A549 (cell line): ENCODE data around the gene KCNF1. TPM values are rescaled to one million over a fixed set of nuclear protein-coding genes. Genes with fewer than 3 reads are reported as not detected.

Experiments used
- ATAC-seq, 2 experiments: fragments of 200-7000 bp in 1 of 2; fragments of >200 bp in 1 of 2; cut with Nextera tagmentation in 1 of 2; cut with Tn5 transposase in 1 of 2; 3 replicates each; pipeline versions ENCODE4 v1.8.0 to v1.9.1; 2018 to 2020; ENCODE audit warnings: mild to moderate bottlenecking in 1 of 2, moderate library complexity in 1 of 2
- CTCF ChIA-PET: fragments of 300-600 bp; sonication (Branson Sonifier 250); formaldehyde crosslinking; extraction: SDS; loops from one replicate; lab custom pipeline; 2021; ENCODE audit warnings: antibody characterized with exemption, inconsistent platforms; lab: Yijun Ruan, JAX
- POLR2A ChIA-PET: fragments of 350-600 bp; formaldehyde crosslinking; extraction: SDS; loops from one replicate; lab custom pipeline; 2021; ENCODE audit warnings: antibody characterized with exemption, inconsistent platforms; lab: Yijun Ruan, JAX
- DNase-seq, 2 experiments: peaks; one replicate each; pipeline versions ENCODE4 v3.0.0 to v3.0.0-alpha.2; 2011 to 2016; ENCODE audit warnings: low read depth in 1 of 2, low spot score in 1 of 2
- FAIRE-seq: peaks from 2 replicates; lab custom pipeline; 2011; peaks lifted over from hg19 to GRCh38; lab: Jason Lieb, UNC
- H3K27ac ChIP-seq, 2 experiments: fragments of >200 bp; sonication (Bioruptor Twin); formaldehyde crosslinking; 3 replicates each; pipeline ENCODE4 v1.5.1; 2016 to 2017
- H3K4me1 ChIP-seq: fragments of >200 bp; sonication (Bioruptor Twin); formaldehyde crosslinking; 3 replicates; pipeline ENCODE4 v1.6.1; 2016
- H3K4me2 ChIP-seq: fragments of >200 bp; sonication (Bioruptor Twin); formaldehyde crosslinking; 3 replicates; pipeline ENCODE4 v1.6.1; 2016
- H3K4me3 ChIP-seq: fragments of >200 bp; sonication (Bioruptor Twin); formaldehyde crosslinking; 3 replicates; pipeline ENCODE4 v1.5.1; 2016
- H3K9me3 ChIP-seq: fragments of >200 bp; sonication (Bioruptor Twin); formaldehyde crosslinking; 3 replicates; pipeline ENCODE4 v1.6.1; 2016
- BHLHE40 ChIP-seq: IDR thresholded peaks from 2 replicates; pipeline ENCODE4 v1.6.1; 2012; ENCODE audit warnings: low read depth, low read length, inconsistent platforms
- CBX2 ChIP-seq: fragments of 200-600 bp; sonication (generic); IDR thresholded peaks from 2 replicates; pipeline ENCODE4 v1.6.1; 2016; ENCODE audit warnings: low read depth, mild to moderate bottlenecking, borderline replicate concordance
- CBX8 ChIP-seq: fragments of 200-600 bp; sonication (generic); IDR thresholded peaks from 2 replicates; pipeline ENCODE4 v1.6.1; 2016
- CEBPB ChIP-seq, 2 experiments: fragments of >200 bp in 1 of 2; sonication (Bioruptor Twin) in 1 of 2; formaldehyde crosslinking in 1 of 2; IDR thresholded peaks; 2 replicates each; pipeline ENCODE4 v1.6.1; 2012 to 2016
- EHMT2 ChIP-seq: fragments of 200-600 bp; sonication (generic); IDR thresholded peaks from 2 replicates; pipeline ENCODE4 v1.6.1; 2016; ENCODE audit warnings: antibody characterized with exemption, low read depth, mild to moderate bottlenecking, moderate library complexity
- ESRRA ChIP-seq: fragments of 150-350 bp; IDR thresholded peaks from 2 replicates; pipeline ENCODE4 v1.6.1; 2014; ENCODE audit warnings: mild to moderate bottlenecking, low read length, borderline replicate concordance
- FOSB ChIP-seq: fragments of 250-450 bp; sonication (Bioruptor Pico); IDR thresholded peaks from 2 replicates; pipeline ENCODE4 v1.5.0; 2020; ENCODE audit warnings: mild to moderate bottlenecking, moderate library complexity
- HOXA7 ChIP-seq: fragments of 250-450 bp; sonication (Bioruptor Pico); IDR thresholded peaks from 2 replicates; pipeline ENCODE4 v1.5.0; 2020; ENCODE audit warnings: mild to moderate bottlenecking, moderate library complexity
- JUN ChIP-seq, 2 experiments: fragments of >200 bp; sonication (Bioruptor Twin); formaldehyde crosslinking; IDR thresholded peaks; 2 replicates in 1 of 2; 3 replicates in 1 of 2; pipeline ENCODE4 v1.6.1; 2016 to 2017
- JUNB ChIP-seq: fragments of >200 bp; sonication (Bioruptor Twin); formaldehyde crosslinking; IDR thresholded peaks from 2 replicates; pipeline ENCODE4 v1.6.1; 2016
- MAZ ChIP-seq: fragments of 150-350 bp; IDR thresholded peaks from 2 replicates; pipeline ENCODE4 v1.6.1; 2014; ENCODE audit warnings: antibody characterized with exemption, low read depth, low read length, borderline replicate concordance
- PHF8 ChIP-seq: fragments of 200-600 bp; sonication (generic); IDR thresholded peaks from 2 replicates; pipeline ENCODE4 v1.6.1; 2016; ENCODE audit warnings: low read depth, mild to moderate bottlenecking, antibody characterized with exemption, moderate library complexity, borderline replicate concordance
- POLR2A ChIP-seq: IDR thresholded peaks from 2 replicates; pipeline ENCODE4 v1.6.1; 2012; ENCODE audit warnings: mild to moderate bottlenecking, low read length
- RAD21 ChIP-seq, 2 experiments: fragments of >200 bp in 1 of 2; sonication (Bioruptor Twin) in 1 of 2; formaldehyde crosslinking in 1 of 2; IDR thresholded peaks in 1 of 2; conservative IDR thresholded peaks in 1 of 2; 2 replicates in 1 of 2; 3 replicates in 1 of 2; pipeline ENCODE4 v1.6.1; 2012 to 2018; ENCODE audit warnings: inconsistent platforms in 1 of 2
- RARB ChIP-seq: fragments of 250-450 bp; sonication (Bioruptor Pico); IDR thresholded peaks from 2 replicates; pipeline ENCODE4 v1.8.0; 2021; ENCODE audit warnings: mild to moderate bottlenecking, moderate library complexity
- RFX5 ChIP-seq: fragments of 450-650 bp; IDR thresholded peaks from 2 replicates; pipeline ENCODE4 v1.7.1; 2014; ENCODE audit warnings: antibody characterized with exemption, mild to moderate bottlenecking, moderate library complexity
- TFCP2L1 ChIP-seq: fragments of 250-450 bp; sonication (Bioruptor Pico); IDR thresholded peaks from 2 replicates; pipeline ENCODE4 v1.5.0; 2021; ENCODE audit warnings: mild to moderate bottlenecking
- TP53 ChIP-seq: fragments of 250-450 bp; sonication (Bioruptor Pico); IDR thresholded peaks from 2 replicates; pipeline ENCODE4 v1.5.0; 2021; ENCODE audit warnings: mild to moderate bottlenecking, moderate library complexity
- ZC3H11A ChIP-seq: fragments of 450-650 bp; IDR thresholded peaks from 2 replicates; pipeline ENCODE4 v1.6.1; 2014; ENCODE audit warnings: antibody characterized with exemption, mild to moderate bottlenecking
- ZFP36 ChIP-seq: fragments of 450-650 bp; IDR thresholded peaks from 2 replicates; pipeline ENCODE4 v1.6.1; 2014; ENCODE audit warnings: borderline replicate concordance; ENCODE audit not compliant: partially characterized antibody
- ZSCAN20 ChIP-seq: fragments of 250-450 bp; sonication (Bioruptor Pico); IDR thresholded peaks from 2 replicates; pipeline ENCODE4 v1.8.0; 2022; ENCODE audit warnings: mild to moderate bottlenecking, moderate library complexity
- WGBS: methylation state at CpG from one replicate; pipeline ENCODE4 v1.1.6; 2017; ENCODE audit errors: missing lambda C conversion rate; 5-methylcytosine and 5-hydroxymethylcytosine counted together
- polyA plus RNA-seq, 4 experiments: library from polyadenylated mRNA; depleted of rRNA in 3 of 4; stranded (reverse); fragments of >200 nt; fragmentation: RNase III in 1 of 4; extraction: RNeasy Plus Mini Kit Qiagen cat#74134 plus additional on column Dnase treatment in 1 of 4; gene quantifications; 2 replicates in 3 of 4; 3 replicates in 1 of 4; pipeline ENCODE4 v1.2.3, GENCODE V29; 2011 to 2017
- TF ChIP-seq, protein P1 (sequence below): IDR thresholded peaks from 2 replicates; pipeline ENCODE4 v1.6.1; 2012
- TF ChIP-seq, protein P2 (sequence below): fragments of >200 bp; sonication (Bioruptor Twin); formaldehyde crosslinking; IDR thresholded peaks from 2 replicates; pipeline ENCODE4 v1.6.1; 2016
- TF ChIP-seq, protein P3 (sequence below): fragments of 200-600 bp; sonication (generic); IDR thresholded peaks from 2 replicates; pipeline ENCODE4 v1.6.1; 2016; ENCODE audit warnings: antibody characterized with exemption, mild to moderate bottlenecking, moderate library complexity
- TF ChIP-seq, protein P4 (sequence below): fragments of 150-350 bp; IDR thresholded peaks from 2 replicates; pipeline ENCODE4 v1.6.1; 2014; ENCODE audit warnings: low read depth, mild to moderate bottlenecking, low read length
- TF ChIP-seq, protein P5 (sequence below): IDR thresholded peaks from 2 replicates; pipeline ENCODE4 v1.6.1; 2012
- TF ChIP-seq, protein P6 (sequence below): IDR thresholded peaks from 2 replicates; pipeline ENCODE4 v1.6.1; 2012; ENCODE audit warnings: low read depth, borderline replicate concordance

The KCNF1 gene
- polyA plus RNA-seq, 2 of the 4 experiments (the other 2 are of a cell fraction), result 3.7 to 4.4 TPM

DNA sequence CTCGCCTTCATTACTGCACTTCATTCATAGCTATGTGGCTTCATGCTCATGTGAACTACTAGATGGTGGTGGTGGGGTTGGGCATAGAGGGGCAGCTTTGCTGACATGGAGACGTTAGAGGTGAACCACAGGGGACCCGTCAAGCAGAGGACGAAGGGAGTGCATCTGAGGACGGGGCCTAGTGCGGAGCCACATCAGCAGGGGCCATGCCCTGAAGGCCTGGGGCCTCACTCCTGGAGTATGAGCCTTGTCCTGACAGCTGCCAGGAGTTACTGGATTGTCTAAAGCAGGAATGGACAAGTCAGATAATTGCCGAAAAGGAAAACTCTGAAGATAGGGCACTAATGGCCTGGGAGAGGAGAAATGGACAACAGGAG, 36.4 kb downstream of the KCNF1 start:
- POLR2A ChIA-PET, result no interaction called here
- no peak overlapping the region for H3K4me3 ChIP-seq
- TF ChIP-seq ZSCAN20 (CRISPR knock-in tag) (no peak), BHLHE40 (no peak), PHF8 (no peak), RAD21 (conservative IDR thresholded peaks at IDR 0.05 in 1 of 2, IDR thresholded peaks at IDR 0.05 in 1 of 2) (no peak), RARB (CRISPR knock-in tag) (no peak), CEBPB (IDR thresholded peaks at IDR 0.05) (no peak), TFCP2L1 (CRISPR knock-in tag) (no peak), CBX2 (no peak), JUNB (no peak), HOXA7 (CRISPR knock-in tag) (no peak), POLR2A (no peak), FOSB (CRISPR knock-in tag) (no peak)
- TF ChIP-seq, protein P1, sequence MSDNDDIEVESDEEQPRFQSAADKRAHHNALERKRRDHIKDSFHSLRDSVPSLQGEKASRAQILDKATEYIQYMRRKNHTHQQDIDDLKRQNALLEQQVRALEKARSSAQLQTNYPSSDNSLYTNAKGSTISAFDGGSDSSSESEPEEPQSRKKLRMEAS, result no peak
- TF ChIP-seq, protein P2, sequence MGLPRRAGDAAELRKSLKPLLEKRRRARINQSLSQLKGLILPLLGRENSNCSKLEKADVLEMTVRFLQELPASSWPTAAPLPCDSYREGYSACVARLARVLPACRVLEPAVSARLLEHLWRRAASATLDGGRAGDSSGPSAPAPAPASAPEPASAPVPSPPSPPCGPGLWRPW, result no peak
- TF ChIP-seq, all 56 proteins: peak for 0
- ATAC-seq, result no peak
- CTCF ChIA-PET, result interaction anchor here (1.6 to 1.9 kb wide), 2 partner anchors 11 to 12 kb away, joined by 5 to 8 read pairs; no protein-coding TSS in a partner anchor
- Histone ChIP-seq H3K4me1 (peaks cover 5% of the 10 kb centered on the region; the same call in 1 of the 3 replicates), H3K4me2 (no peak overlapping the region), H3K27ac (no peak overlapping the region), H3K9me3 (peaks cover 3% of the 10 kb centered on the region; the same call in 1 of the 3 replicates)
- 89% methylated on average over 7 of the region's 7 CpGs for WGBS
- FAIRE-seq, result no peak
- no peak for DNase-seq

DNA sequence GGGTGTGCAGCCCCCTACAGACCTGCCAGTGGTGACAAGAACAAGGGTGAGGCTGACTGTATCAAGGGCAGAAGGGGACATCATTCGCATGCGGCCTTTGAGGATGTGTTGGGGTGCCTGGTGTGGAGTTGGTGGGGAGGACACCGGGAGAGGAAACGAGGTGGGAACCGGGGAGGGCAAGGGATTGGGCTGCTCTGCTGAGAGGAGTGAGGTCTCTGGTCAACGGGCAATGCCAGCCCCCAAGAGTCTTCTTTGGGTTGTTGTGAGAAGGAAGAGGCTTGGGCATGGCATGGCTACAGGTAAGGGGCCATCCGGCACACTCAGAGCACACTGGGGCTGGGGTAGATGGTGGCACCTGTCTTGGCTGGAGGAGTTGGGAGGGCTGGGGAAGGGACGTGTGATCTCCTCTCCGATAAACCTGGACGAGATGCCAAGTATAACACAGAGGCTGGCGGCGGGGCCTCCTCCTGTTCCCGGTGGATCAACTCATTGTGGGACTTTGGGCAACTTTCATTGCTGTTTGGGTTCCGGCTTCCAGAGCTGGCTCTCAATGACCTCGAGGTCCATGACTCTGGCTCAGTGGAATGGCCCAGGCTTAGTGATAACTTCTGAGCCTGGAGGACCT, 37.0 kb downstream of the KCNF1 start:
- ATAC-seq, result no peak; a peak in 1 of 6 replicates
- WGBS, result 79% methylated on average over 15 of the region's 15 CpGs
- FAIRE-seq, result no peak
- Histone ChIP-seq H3K27ac (no peak overlapping the region), H3K4me3 (no peak overlapping the region), H3K9me3 (peaks cover 7% of the 10 kb centered on the region; the same call in 2 of the 3 replicates), H3K4me2 (no peak overlapping the region), H3K4me1 (peaks cover 5% of the 10 kb centered on the region; the same call in 1 of the 3 replicates)
- TF ChIP-seq CBX8 (no peak), ZFP36 (no peak), RFX5 (no peak), ESRRA (no peak), ZC3H11A (no peak), EHMT2 (no peak), MAZ (no peak), TP53 (CRISPR knock-in tag) (no peak), JUN (IDR thresholded peaks at IDR 0.05) (no peak)
- TF ChIP-seq, protein P3, sequence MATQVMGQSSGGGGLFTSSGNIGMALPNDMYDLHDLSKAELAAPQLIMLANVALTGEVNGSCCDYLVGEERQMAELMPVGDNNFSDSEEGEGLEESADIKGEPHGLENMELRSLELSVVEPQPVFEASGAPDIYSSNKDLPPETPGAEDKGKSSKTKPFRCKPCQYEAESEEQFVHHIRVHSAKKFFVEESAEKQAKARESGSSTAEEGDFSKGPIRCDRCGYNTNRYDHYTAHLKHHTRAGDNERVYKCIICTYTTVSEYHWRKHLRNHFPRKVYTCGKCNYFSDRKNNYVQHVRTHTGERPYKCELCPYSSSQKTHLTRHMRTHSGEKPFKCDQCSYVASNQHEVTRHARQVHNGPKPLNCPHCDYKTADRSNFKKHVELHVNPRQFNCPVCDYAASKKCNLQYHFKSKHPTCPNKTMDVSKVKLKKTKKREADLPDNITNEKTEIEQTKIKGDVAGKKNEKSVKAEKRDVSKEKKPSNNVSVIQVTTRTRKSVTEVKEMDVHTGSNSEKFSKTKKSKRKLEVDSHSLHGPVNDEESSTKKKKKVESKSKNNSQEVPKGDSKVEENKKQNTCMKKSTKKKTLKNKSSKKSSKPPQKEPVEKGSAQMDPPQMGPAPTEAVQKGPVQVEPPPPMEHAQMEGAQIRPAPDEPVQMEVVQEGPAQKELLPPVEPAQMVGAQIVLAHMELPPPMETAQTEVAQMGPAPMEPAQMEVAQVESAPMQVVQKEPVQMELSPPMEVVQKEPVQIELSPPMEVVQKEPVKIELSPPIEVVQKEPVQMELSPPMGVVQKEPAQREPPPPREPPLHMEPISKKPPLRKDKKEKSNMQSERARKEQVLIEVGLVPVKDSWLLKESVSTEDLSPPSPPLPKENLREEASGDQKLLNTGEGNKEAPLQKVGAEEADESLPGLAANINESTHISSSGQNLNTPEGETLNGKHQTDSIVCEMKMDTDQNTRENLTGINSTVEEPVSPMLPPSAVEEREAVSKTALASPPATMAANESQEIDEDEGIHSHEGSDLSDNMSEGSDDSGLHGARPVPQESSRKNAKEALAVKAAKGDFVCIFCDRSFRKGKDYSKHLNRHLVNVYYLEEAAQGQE, result no peak
- TF ChIP-seq, protein P4, sequence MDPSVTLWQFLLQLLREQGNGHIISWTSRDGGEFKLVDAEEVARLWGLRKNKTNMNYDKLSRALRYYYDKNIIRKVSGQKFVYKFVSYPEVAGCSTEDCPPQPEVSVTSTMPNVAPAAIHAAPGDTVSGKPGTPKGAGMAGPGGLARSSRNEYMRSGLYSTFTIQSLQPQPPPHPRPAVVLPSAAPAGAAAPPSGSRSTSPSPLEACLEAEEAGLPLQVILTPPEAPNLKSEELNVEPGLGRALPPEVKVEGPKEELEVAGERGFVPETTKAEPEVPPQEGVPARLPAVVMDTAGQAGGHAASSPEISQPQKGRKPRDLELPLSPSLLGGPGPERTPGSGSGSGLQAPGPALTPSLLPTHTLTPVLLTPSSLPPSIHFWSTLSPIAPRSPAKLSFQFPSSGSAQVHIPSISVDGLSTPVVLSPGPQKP, result no peak
- TF ChIP-seq, protein P5, sequence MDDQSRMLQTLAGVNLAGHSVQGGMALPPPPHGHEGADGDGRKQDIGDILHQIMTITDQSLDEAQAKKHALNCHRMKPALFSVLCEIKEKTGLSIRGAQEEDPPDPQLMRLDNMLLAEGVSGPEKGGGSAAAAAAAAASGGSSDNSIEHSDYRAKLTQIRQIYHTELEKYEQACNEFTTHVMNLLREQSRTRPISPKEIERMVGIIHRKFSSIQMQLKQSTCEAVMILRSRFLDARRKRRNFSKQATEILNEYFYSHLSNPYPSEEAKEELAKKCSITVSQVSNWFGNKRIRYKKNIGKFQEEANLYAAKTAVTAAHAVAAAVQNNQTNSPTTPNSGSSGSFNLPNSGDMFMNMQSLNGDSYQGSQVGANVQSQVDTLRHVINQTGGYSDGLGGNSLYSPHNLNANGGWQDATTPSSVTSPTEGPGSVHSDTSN, result no peak
- TF ChIP-seq, protein P6, sequence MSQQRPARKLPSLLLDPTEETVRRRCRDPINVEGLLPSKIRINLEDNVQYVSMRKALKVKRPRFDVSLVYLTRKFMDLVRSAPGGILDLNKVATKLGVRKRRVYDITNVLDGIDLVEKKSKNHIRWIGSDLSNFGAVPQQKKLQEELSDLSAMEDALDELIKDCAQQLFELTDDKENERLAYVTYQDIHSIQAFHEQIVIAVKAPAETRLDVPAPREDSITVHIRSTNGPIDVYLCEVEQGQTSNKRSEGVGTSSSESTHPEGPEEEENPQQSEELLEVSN, result no peak
- ChIA-PET CTCF (interaction anchor here (1.2 to 1.9 kb wide), 2 partner anchors 10 to 20 kb away, joined by 3 to 8 read pairs; no protein-coding TSS in a partner anchor), POLR2A (no interaction called here)
- DNase-seq, result no peak
